Kidney epithelial cell (primary cell): ENCODE measurements around the gene NOTUM. TPM values are rescaled to one million over a fixed set of nuclear protein-coding genes. Genes with fewer than 3 reads are reported as not detected.

ENCODE experiments used
- DNase-seq: peaks from one replicate; pipeline ENCODE4 v3.0.0-alpha.2; 2010; ENCODE audit warnings: low read depth
- H3K27me3 ChIP-seq: 2 replicates; pipeline ENCODE4 v1.6.0; 2011; ENCODE audit warnings: low read length; ENCODE audit not compliant: control insufficient read depth, insufficient read depth
- H3K36me3 ChIP-seq: 2 replicates; pipeline ENCODE4 v1.5.1; 2011; ENCODE audit warnings: low read length; ENCODE audit not compliant: control insufficient read depth, insufficient read depth
- H3K4me3 ChIP-seq: 2 replicates; pipeline ENCODE4 v1.5.1; 2011; ENCODE audit warnings: low read depth, mild to moderate bottlenecking, control low read depth, low read length
- CTCF ChIP-seq: IDR thresholded peaks from 2 replicates; pipeline ENCODE4 v1.5.1; 2011; ENCODE audit warnings: mild to moderate bottlenecking, moderate library complexity, low read length, control low read depth, inconsistent platforms; ENCODE audit not compliant: insufficient read depth, poor library complexity, severe bottlenecking
- total RNA-seq: library from RNA; depleted of rRNA; stranded (reverse); fragments of >200 nt; gene quantifications from 2 replicates; pipeline ENCODE4 v1.2.3, GENCODE V29; 2015

The NOTUM gene
- total RNA-seq, 1 donor from 2014 or later: 0.17 TPM

- DNase-seq: no peak
- TF ChIP-seq CTCF: no peak
- no peaks in the 10 kb centered on the region for H3K36me3 ChIP-seq
- no peak overlapping the region for H3K4me3 ChIP-seq
- no peaks in the 10 kb centered on the region for H3K27me3 ChIP-seq
Observed at GRCh38 chr17:82007228-82007494, 46.2 kb upstream of the NOTUM start.

GRCh38 chr17:82006468-82007227 is 45.7 kb upstream of the NOTUM start:
- H3K36me3 ChIP-seq: no peaks in the 10 kb centered on the region
- H3K27me3 ChIP-seq: no peaks in the 10 kb centered on the region
- H3K4me3 ChIP-seq: no peak overlapping the region
- no peak for DNase-seq
- no peak for TF ChIP-seq CTCF

GRCh38 chr17:82005701-82006348 is 44.8 kb upstream of the NOTUM start:
- no peak overlapping the region for H3K4me3 ChIP-seq
- TF ChIP-seq CTCF: no peak
- DNase-seq: no peak
- no peaks in the 10 kb centered on the region for H3K27me3 ChIP-seq
- no peaks in the 10 kb centered on the region for H3K36me3 ChIP-seq

- no peak for DNase-seq
- TF ChIP-seq CTCF: no peak
- Histone ChIP-seq H3K4me3 (no peak overlapping the region), H3K36me3 (no peaks in the 10 kb centered on the region), H3K27me3 (no peaks in the 10 kb centered on the region)
Observed at GRCh38 chr17:82004517-82005455, 43.8 kb upstream of the NOTUM start.

- no peaks in the 10 kb centered on the region for H3K36me3 ChIP-seq
- TF ChIP-seq CTCF: no peak
- H3K4me3 ChIP-seq: no peak overlapping the region
- H3K27me3 ChIP-seq: no peaks in the 10 kb centered on the region
- peak; percentile 88 for DNase-seq
Observed at GRCh38 chr17:82003411-82004381, 42.7 kb upstream of the NOTUM start.
